ENCODE measurements around the gene CCDC149.

CCDC149 gene

GRCh38 chr4:24878636-24879016, 34.2 kb downstream of the CCDC149 start:
- DNase-seq (ENCODE audit: low spot score): no peak

DNA sequence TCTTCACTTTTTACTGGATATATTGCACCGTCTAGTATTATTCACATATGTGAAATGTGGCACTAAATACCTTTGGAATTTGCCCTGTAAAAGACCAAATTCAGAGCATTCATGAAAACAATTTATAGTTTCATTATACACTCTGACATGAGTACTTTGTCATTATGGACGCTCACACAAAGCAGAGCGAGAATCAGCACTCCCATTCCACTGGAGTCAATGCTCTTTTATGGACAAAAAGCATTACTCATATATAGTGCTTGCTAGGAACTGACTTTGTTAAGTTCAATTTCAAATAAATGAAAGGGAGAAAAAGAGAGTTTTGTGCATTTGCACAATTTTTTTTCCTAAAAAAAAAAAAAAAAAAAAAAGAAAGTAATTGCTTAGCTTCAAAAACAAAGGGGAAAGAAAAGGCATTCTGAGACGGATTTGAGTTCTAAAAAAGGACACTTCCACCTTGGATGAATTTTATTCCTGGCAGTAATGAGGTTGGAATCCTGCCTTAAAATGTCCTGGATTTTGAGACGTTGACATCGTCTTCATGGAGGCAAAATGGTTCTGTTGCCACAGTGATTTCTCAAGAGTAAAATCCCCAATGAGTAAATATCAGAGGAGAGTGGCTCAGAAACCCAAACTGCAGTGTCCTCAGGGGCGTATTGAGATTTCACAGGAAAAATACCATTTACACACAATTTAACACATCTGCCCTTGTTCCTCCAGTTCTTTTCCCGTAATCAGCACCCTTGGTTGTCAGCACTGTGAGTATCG, 34.8 kb downstream of the CCDC149 start:
- DNase-seq (ENCODE audit: low spot score): no peak

DNA sequence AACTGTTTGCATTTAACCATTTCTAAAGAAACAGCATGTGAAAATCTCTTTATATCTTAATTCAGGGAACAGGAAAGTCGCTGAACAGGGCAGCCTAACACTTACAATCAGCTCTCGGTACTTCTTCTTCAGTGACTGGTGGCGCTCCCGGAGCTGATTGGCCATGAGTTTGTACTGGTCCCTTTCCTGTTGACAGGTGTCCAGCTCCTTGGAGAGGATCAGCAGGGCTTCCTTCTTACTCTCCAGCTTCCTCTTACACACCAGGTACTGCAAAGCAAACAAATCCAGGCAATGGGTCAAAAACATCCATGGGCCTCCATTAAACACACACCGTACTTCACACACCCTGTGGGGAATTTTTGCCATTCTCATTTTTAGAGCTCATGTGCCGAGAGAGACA, 36.4 kb downstream of the CCDC149 start:
- no peak for DNase-seq (ENCODE audit: low spot score)

GRCh38 chr4:24872720-24873119, 40.1 kb downstream of the CCDC149 start:
- no peak for DNase-seq (ENCODE audit: low spot score)

DNA sequence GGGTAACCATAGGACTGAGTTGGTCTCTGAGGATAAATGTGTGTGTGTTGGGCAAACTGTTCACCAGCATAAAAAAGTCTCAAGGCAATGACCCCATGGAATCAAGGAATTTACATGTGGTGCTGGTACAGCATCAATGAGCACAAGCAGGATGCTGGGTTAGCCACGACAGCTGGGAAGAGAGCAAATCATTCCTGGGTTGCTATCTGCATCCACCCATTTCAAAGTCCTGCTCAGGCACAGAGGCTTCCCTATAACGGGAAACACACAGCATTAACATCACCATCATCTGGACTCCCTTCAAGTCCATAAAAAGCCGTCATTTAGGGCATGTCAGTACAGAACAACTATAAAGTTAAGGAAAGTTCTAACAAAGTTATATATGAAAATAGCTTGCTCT, 41.6 kb downstream of the CCDC149 start:
- DNase-seq (ENCODE audit: low spot score): no peak

GRCh38 chr4:24867766-24868296, 45.0 kb downstream of the CCDC149 start:
- no peak for DNase-seq (ENCODE audit: low spot score)

DNA sequence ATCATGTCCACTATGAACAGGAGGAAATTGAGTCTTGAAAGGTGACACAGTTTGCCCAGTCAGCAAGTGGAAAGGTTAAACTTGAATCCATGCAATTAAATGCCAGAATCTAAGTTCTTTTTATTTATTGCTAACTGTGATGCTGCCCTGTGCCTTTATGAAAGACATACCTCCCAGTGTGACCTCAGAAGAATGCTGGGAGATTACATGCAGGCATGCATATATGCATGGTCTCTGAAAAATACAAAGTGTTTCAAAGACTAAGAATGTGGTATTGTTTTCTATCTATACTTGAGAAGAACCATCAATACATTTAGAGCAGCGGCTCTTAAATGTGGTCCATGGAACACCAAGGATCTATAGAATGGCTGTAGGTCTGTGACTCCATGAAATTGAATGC, 45.6 kb downstream of the CCDC149 start:
- no peak for DNase-seq (ENCODE audit: low spot score)

DNA sequence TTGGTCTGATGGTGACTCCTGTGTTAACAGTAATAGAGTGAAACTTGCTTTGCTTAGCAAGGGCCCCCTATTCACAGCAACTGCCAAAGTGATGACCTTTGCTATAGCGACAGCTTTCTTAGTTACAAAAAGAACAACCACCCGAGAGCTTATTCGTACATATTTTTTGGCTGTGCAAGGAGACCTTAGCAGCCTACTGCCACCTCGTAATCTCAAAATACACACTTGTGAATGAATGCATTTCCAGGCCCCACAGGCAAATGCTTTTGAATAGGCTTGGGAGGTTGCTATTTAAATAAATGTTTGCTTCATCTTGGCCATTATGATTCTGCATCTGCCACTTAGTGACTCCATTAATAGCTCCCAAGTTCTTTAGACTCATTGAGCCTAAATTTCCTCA, 47.4 kb downstream of the CCDC149 start:
- no peak for DNase-seq (ENCODE audit: low spot score)

DNA sequence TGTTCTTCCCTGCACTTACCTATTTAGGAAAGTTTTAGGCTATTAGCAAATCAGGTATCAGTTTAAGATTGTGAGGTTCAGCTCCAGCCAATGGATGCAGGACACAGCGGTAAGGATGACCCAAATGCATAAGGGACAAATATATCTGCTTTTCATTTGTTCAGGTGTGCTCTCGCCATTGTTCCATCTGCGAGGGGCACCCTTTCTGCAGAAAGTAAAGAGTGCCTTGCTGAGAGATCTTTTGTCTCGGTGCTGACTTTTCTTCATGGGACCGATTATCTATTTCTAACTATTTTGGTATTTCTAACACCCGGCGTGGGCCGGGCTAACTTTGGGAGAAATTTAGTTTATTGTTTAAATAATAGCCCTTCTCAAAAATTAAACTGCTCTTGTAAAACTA, 49.0 kb downstream of the CCDC149 start:
- DNase-seq (ENCODE audit: low spot score): no peak

DNA sequence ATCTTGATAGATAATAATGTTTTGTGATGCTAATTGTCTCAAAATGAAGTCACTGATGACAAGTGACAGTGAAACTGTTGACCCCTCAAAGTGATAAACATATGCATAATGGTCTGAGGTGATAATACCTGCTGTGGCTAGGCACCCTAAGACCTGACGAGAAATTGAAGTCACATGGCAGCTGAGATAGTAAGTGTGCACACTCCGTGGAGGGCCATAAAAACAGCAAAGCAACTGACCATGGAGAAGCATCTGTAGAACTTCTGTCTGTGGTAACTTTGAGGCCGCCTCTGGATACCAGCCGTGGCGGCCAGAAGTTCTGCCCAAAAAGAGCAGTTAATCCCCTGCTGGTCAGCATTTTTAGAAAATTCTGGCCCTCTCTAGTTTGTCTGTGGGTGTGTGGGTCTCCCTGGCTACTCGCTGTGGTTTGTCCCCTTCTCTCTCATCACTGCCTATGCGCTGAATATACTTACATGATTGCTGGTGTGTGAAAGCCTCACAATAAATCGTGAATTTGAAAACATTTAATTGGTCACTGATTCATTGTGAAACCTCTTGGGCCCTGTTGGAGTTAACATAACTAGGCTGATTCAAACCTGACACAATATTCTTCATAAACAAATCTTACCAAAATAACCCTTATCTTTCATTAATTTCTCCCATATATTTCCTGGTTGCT, 50.6 kb downstream of the CCDC149 start:
- DNase-seq (ENCODE audit: low spot score): no peak

- no peak for DNase-seq (ENCODE audit: low spot score)
Measured at GRCh38 chr4:24858550-24858949, 54.3 kb downstream of the CCDC149 start.

GRCh38 chr4:24858026-24858425, 54.8 kb downstream of the CCDC149 start:
- DNase-seq (ENCODE audit: low spot score): no peak

DNA sequence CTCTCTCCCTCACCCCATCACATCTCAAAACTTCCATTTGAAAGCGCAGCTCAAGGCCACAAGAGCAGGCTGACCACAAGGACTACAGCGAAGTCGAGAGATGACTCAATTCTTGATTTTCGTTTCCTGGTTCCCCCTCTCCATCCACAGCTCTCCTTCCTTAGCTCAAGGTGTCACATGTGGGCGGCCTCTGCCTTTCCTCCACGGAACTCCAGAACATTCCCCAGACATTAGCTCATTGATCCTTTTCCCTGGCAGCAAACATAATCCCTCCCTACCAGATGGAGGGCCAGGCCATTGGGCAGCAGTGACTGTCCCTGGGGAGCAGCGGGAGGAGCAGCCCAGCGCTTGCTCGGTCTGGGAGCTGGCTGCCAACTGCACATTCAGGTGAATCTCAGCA, 56.3 kb downstream of the CCDC149 start:
- DNase-seq (ENCODE audit: low spot score): no peak

- DNase-seq (ENCODE audit: low spot score): no peak
Measured at GRCh38 chr4:24855741-24856140, 57.1 kb downstream of the CCDC149 start.

- no peak for DNase-seq (ENCODE audit: low spot score)
Measured at GRCh38 chr4:24853142-24853541, 59.7 kb downstream of the CCDC149 start.

DNA sequence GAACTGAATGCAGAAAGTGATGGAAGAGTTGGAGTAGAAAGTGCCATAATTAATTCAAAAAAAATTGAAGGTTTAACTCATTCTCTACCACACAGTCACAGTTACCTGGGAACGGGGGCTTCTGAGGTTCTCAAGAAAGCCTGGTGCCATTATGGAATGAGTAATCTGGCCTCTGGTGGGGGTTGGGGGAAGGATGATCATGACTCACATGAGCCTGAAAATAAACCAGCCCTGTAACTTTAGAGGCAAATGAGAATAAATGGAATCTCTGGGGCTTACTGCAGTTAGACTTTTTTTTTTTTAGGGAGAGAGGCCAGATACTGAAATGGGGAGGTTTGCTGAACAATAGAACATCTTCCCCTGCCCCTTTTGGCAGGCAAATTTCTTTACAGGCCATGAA, 62.2 kb downstream of the CCDC149 start:
- no peak for DNase-seq (ENCODE audit: low spot score)

GRCh38 chr4:24849756-24850155, 63.1 kb downstream of the CCDC149 start:
- DNase-seq (ENCODE audit: low spot score): no peak

- DNase-seq (ENCODE audit: low spot score): no peak
Measured at GRCh38 chr4:24849351-24849750, 63.5 kb downstream of the CCDC149 start.

DNA sequence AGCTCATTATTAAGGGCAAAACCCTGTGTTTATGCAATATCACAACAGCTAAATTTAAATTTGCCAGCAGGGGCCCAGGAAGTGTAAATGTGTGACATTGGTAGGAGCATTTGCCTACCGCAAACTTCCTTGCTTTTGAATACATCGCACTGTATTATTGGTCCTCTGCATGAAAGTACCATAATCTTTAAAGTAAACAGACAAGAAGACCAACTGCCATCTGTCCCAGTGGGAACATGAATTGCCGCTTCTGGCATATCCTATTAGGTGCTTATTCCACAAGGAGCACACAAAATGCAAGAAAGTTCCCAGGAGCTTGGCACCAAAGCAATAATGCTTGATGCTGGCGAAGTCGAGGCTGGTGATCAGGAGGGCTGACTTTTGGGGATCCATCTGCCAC, 66.1 kb downstream of the CCDC149 start:
- DNase-seq (ENCODE audit: low spot score): no peak

GRCh38 chr4:24845902-24846301, 66.9 kb downstream of the CCDC149 start:
- DNase-seq (ENCODE audit: low spot score): no peak

GRCh38 chr4:24845132-24845531, 67.7 kb downstream of the CCDC149 start:
- no peak for DNase-seq (ENCODE audit: low spot score)

DNA sequence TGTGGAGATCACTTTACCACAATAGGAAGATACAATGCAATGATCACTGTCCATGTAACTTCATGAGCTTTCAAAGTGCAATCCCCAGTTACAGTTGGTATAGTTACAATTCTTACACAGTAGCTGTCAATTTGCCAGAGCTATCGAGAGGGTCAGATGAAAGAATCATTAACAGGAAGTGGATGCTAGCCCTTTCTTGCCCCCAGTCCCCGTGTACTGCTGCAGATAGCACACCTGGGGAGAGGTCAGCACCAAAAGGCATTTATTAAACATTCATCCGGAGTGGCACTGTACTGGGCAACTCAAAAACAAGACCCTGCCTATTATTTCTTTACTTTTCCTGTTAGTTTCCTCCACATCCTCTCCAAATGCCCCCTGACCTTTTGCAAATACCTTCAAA, 69.7 kb downstream of the CCDC149 start:
- no peak for DNase-seq (ENCODE audit: low spot score)

DNA sequence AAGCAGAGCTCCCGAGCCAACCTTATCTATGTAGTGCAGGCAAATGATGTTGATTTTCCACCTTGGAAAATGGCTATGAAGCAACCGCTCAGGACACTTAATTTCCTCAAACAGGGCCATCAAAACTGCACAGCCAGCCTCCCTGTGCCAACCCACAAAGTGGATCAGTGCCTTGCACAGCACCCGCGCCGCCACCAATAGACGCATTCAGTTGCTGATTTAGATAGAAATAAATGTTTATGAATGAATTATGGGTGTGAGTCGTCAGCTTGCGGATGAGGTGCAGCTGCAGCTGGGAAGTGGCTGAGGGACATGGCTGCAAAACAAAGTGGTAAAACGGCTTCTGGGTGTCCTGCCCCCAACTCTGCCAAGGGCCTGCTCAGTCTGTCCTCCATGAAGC, 70.5 kb downstream of the CCDC149 start:
- no peak for DNase-seq (ENCODE audit: low spot score)
